Rectal smooth muscle tissue (tissue), 1 donor: ENCODE data around the gene ZSCAN22.
"Not testable (repeated sequence)": the region's sequence is repeated elsewhere in the genome, so short reads cannot be mapped to it uniquely, and the experiment has no call there.

Experiments
- H3K27ac ChIP-seq: one replicate; pipeline ENCODE4 v1.7.0; 2013; ENCODE audit warnings: low read depth, low read length, inconsistent platforms
- H3K27me3 ChIP-seq: one replicate; pipeline ENCODE4 v1.7.0; 2013; ENCODE audit warnings: low read length; ENCODE audit not compliant: control insufficient read depth, insufficient read depth
- H3K36me3 ChIP-seq: one replicate; pipeline ENCODE4 v1.7.0; 2013; ENCODE audit warnings: low read length; ENCODE audit not compliant: control insufficient read depth, insufficient read depth
- H3K4me1 ChIP-seq: one replicate; pipeline ENCODE4 v1.7.0; 2013; ENCODE audit warnings: low read length; ENCODE audit not compliant: control insufficient read depth, insufficient read depth
- H3K4me3 ChIP-seq: one replicate; pipeline ENCODE4 v1.7.0; 2013; ENCODE audit warnings: low read length
- H3K9ac ChIP-seq: one replicate; pipeline ENCODE4 v1.7.0; 2013; ENCODE audit warnings: low read length

Gene ZSCAN22

DNA sequence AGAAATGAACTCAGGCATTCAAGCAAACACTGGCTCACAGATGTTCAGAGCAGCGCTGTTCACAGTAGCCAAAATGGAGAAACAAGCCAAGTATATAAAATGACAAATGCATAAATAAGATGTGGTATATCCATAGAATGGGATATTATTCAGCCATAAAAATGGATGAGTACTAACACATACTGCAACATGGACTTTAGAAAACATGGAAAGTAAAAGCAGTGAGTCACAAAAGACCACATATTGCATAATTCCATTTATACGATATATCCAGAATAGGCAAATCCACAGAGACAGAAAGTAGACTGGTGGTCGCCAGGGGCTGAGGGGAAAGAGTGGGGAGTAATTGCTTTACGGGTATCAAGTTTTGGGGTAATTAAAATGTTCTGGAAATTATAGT is 47.4 kb downstream of the ZSCAN22 start:
- no peaks in the 10 kb centered on the region for H3K36me3 ChIP-seq
- no peak overlapping the region for H3K9ac ChIP-seq
- H3K27me3 ChIP-seq: no peaks in the 10 kb centered on the region
- H3K4me3 ChIP-seq: no peak overlapping the region
- H3K27ac ChIP-seq: no peak overlapping the region
- no peaks in the 10 kb centered on the region for H3K4me1 ChIP-seq

DNA sequence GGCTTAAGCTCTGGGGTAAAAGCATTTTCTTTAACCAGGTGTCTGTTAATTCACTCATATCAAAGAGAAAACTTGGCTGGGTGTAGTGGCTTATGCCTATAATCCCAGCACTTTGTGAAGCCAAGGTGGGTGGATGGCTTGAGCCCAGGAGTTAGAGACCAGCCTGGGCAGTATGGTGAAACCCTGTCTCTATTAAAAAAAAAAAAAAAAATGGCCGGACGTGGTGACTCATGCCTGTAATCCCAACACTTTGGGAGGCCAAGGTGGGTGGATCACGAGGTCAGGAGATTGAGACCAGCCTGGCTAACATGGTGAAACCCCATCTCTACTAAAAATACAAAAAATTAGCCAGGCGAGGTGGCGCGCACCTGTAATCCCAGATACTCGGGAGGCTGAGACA is 49.9 kb downstream of the ZSCAN22 start:
- H3K4me1 ChIP-seq, H3K36me3 ChIP-seq, H3K27me3 ChIP-seq, H3K4me3 ChIP-seq, H3K27ac ChIP-seq, H3K9ac ChIP-seq: not testable (repeated sequence)

DNA sequence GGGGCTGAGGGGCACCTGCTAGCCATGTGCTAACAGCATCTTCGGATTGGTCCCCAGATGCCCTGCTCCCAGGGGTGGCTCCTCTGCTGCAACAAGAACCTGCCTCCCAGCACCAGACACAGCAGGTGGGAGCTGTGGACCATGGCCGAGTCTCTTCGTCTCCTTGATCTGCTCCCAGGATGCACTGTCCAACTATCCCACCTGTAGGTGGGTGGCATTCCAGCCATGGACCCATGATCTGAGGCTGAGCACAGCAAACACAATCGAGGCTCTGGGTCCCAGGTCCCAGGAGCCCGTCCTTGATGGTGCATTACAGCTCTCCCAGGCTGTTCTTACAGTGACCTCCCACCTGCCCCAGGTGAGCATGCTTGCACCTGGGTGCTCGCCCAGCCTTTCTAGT is 52.5 kb downstream of the ZSCAN22 start:
- Histone ChIP-seq H3K9ac (no peak overlapping the region), H3K4me3 (peak overlapping the region; percentile 7), H3K27ac (no peak overlapping the region), H3K4me1 (peaks cover 6% of the 10 kb centered on the region), H3K36me3 (no peaks in the 10 kb centered on the region), H3K27me3 (no peaks in the 10 kb centered on the region)

DNA sequence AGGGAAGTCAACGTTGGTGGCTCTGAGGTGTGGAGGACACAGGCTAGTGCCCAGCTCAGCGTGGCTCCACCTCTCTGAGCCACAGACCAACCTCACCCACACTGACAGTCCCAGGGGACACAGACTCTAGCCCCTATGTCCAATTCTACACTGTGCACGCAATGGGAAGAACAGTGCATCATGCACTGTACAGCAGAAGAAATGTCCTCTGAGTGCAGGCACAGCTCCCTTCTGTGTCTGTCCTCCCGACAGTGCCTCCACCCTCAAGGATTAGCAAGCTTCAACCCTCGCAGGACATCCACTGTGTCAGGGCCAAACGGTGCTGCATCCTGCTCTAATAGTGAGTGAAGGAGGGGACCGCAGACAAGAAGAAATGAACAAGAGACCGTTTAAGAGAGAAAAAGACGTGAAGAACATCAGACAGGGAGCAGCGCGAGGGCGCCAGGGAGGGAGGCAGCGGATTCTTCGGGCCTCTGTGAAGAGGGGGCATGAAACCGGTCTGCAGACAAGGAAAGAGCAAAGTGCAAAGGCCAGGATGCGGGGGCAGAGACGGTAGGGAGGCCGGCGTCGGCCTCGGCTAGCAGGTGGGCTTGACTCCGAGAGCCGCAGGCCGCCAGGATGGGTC is 53.4 kb downstream of the ZSCAN22 start:
- Histone ChIP-seq H3K27me3 (no peaks in the 10 kb centered on the region), H3K36me3 (no peaks in the 10 kb centered on the region), H3K27ac (peak overlapping the region; percentile 87), H3K9ac (peak overlapping the region; percentile 59), H3K4me1 (peaks cover 6% of the 10 kb centered on the region), H3K4me3 (peak overlapping the region; percentile 85)

DNA sequence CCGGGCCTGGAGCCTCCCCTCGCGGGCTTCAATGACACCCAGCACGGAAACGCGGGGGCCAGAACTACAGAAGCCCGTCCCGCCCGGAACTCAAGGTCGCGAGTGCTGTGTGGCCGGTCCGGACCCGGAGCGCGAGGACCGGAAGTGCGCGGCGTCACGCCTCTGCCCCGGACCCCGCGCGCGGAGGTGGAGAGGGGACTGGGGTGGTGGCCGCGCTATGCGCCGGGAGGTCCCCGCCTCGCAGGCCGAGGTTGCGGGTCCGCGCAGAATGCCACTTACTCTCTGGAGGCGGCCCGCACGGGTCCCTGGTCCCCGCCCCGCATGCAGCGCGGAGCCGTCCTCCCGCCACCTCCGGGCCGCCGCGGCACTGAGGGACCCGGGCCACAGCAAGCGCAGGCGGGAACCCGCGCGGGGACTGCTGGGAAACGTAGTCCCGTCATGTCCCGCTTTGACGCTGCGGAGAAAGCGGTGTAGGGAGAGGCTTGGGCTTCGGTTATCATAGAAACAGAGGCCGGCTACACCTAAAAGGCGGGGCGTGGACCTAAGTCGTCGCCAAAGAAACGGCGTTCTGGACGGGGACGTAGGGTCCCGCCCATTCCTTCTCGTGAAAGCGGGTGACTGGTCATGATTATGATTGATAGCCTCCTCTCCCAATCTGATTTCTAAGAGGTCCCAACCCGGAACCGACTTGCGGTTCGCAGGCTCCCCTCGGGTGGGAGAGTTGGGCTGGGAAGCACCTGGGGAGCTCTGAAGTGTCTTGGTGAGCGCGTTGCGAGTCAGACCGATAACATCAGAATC is 54.1 kb downstream of the ZSCAN22 start, which contains the start of gene ZNF837:
Gene ZNF837 (minus strand): TSS at position 369 of the 798 bp plus-strand sequence. CDS start 11,698 bp downstream, outside the sequence.
- H3K9ac ChIP-seq: peak within 1 kb of the TSS; percentile 59
- peak within 1 kb of the TSS; percentile 87 for H3K27ac ChIP-seq
- H3K36me3 ChIP-seq: no peaks in the 10 kb centered on the region
- peak within 1 kb of the TSS; percentile 85 for H3K4me3 ChIP-seq
- H3K4me1 ChIP-seq: peaks cover 10% of the 10 kb centered on the region
- no peaks in the 10 kb centered on the region for H3K27me3 ChIP-seq

DNA sequence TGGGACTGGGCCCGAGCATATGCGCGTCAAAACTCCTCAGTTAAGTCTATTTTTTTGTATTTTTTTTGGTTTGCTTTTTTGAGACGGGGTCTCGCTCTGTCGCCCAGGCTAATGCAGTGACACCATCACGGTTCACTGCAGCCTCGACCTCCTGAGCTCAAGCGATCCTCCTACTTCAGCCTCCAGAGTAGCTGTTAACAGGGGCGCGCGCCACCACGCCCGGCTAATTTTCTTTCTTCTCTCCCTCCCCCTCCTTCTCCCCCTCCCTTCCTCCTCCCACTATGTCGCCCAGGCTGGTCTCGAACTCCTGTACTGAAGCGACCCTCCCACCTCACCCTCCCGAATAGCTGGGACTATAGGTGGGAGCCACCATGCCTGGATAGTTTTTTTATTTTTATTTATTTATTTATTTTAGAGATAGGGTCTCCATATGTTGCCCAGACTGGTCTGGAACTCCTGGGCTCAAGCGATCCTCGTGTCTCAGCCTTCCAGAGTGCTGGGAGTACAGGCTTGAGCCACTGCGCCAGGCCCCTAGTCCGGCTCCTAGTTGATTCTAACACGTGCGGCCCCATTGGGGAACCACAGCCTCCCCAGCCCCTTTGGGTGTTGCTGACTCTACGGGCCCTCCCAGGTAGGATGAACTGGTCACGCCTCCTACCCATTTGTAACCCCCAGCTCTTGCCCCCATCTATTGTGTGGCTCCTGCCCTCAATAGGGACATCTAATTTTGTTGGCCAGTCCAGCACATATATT is 54.8 kb downstream of the ZSCAN22 start:
- no peaks in the 10 kb centered on the region for H3K36me3 ChIP-seq
- peak overlapping the region; percentile 87 for H3K27ac ChIP-seq
- H3K9ac ChIP-seq: no peak overlapping the region
- H3K4me1 ChIP-seq: peaks cover 16% of the 10 kb centered on the region
- no peaks in the 10 kb centered on the region for H3K27me3 ChIP-seq
- peak overlapping the region; percentile 85 for H3K4me3 ChIP-seq

DNA sequence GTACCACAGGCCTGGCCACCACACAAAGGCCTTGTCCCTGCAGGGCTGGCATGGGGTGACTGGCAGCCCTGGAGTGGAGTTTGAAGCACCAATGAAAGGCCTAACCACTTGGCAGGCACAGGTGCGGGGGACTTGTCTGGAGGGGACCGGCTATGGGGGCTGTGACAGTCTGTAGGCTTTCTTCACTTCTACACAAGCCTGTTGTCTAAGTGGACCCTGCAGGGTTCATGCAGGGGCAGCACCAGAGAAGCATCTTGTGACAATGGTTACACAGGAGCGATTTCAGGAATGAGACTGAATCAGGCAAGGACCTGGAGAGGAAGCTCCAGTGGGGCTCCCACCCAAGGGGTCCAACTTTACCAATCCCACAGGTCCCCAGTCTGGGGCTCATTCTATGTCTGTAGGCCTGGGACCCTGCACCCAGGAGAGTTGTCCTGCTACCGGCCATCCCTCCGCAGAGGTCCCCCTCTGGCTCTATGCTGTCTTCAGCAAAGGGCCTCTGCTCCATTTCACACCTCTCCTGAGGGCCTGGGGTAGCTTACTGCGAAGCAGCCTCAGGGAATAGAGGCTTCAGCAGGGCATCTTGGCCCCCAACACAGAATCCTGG is 56.3 kb downstream of the ZSCAN22 start:
- Histone ChIP-seq H3K4me1 (peaks cover 23% of the 10 kb centered on the region), H3K36me3 (no peaks in the 10 kb centered on the region), H3K27ac (no peak overlapping the region), H3K27me3 (no peaks in the 10 kb centered on the region), H3K4me3 (no peak overlapping the region), H3K9ac (no peak overlapping the region)

DNA sequence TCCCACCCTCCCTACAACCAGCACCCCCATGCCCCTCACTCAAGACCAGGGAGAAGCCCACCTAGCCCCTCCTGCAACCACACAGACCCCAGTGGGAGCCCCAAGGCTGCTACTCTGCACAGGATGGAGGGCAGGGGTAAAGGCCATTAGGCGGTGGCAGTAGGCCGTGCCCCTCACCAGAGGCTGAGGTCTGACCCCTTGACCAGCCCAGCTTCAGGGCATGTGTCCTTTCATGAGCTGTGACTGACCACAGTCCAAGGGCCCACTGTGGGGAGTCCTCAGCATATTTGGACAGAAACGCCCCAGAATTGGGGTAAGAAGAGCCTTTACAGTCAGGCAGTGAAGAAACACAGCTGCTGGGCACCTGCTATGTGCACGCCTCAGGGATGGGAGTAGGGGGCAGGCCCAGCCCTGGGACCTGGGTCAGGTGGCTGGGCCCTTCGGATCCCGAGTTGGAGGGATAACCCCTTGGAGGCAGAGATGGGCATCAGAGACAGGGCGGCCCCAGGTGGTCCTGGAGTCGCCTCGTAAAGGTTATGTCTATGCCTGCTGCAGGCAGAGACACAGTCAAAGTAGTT is 58.6 kb downstream of the ZSCAN22 start:
- H3K36me3 ChIP-seq: peaks cover 5% of the 10 kb centered on the region
- H3K27me3 ChIP-seq: no peaks in the 10 kb centered on the region
- H3K27ac ChIP-seq: peak overlapping the region; percentile 99
- H3K4me3 ChIP-seq: peak overlapping the region; percentile 98
- H3K4me1 ChIP-seq: peaks cover 17% of the 10 kb centered on the region
- H3K9ac ChIP-seq: peak overlapping the region; percentile 97

DNA sequence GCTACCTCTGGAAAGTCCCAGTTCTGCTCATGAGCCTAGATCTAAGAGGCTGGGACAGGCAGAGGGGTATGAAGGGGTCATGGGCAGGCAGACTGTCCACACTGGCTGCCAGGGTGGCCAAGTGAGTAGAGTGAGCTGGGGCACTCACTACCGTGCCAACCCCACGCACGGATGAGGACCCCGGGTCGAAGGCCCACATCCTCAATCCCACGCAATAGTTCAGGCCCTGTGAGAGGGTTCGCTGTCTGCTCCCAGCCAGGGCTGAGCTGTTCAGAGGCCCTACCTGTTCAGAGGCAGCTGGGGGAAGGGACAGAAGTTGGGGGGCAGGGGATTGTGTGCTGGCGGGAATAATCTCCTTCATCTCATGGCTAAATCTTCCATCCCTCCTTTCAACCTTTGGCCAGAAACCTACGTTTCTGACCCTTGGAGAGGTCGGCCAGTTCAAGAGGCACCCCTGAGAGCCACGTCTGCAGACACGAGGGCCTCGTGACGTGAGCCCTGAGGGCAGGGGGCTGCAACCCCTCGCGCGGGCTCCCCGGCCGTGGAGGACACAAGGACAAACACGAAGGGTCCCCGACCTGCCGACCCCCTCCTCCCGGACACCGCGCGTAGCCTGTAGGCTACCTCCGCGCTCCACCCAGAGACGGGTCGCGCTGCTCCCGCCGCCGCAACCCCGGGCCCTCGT is 59.2 kb downstream of the ZSCAN22 start:
- peaks cover 17% of the 10 kb centered on the region for H3K4me1 ChIP-seq
- H3K27ac ChIP-seq: peak overlapping the region; percentile 99
- H3K9ac ChIP-seq: peak overlapping the region; percentile 97
- peak overlapping the region; percentile 98 for H3K4me3 ChIP-seq
- peaks cover 5% of the 10 kb centered on the region for H3K36me3 ChIP-seq
- no peaks in the 10 kb centered on the region for H3K27me3 ChIP-seq

DNA sequence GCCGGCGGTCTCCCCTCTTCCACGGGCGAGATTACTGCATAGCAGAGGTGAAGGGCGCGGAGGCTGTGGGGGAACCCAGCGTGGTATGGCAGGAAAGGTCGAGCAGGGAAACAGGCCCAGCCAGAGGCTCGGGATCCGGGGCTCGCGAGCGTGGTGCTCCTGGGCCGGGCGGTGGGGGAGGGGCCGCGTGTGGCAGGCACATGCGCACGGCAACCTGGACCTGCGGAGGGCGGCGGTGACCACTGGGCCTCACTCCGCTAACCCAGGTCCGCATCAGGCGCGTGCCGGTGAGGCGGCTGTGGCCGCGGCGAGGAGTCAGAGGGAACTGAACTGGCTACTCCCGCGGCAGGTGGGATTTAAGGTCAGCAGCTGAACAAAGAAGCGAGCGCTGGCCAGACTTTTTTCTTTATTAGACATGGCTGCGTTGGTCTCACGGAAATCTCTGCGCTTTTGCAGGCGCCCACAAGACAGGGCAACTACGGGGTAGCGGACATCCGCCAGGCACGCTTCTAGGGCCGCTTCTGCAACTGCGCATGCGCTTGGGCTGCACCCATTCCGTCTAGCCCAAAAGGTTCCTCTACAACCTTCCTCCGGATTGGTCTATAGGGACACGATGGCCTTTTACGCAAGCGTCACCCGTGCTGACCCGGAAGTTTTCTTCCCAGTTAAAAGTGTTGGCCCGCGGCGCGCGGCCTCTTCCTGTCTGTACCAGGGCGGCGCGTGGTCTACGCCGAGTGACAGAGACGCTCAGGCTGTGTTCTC is 60.0 kb downstream of the ZSCAN22 start, which contains the start of gene RPS5:
Gene RPS5 (plus strand): TSS at position 694 of the 762 bp plus-strand sequence. CDS start 869 bp downstream, outside the sequence.
- Histone ChIP-seq H3K9ac (peak within 1 kb of the TSS; percentile 97), H3K27me3 (no peaks in the 10 kb centered on the region), H3K4me1 (peaks cover 17% of the 10 kb centered on the region), H3K4me3 (peak within 1 kb of the TSS; percentile 98), H3K36me3 (peaks cover 5% of the 10 kb centered on the region), H3K27ac (peak within 1 kb of the TSS; percentile 99)
